ENCODE results near the gene KCNT2.

DNA sequence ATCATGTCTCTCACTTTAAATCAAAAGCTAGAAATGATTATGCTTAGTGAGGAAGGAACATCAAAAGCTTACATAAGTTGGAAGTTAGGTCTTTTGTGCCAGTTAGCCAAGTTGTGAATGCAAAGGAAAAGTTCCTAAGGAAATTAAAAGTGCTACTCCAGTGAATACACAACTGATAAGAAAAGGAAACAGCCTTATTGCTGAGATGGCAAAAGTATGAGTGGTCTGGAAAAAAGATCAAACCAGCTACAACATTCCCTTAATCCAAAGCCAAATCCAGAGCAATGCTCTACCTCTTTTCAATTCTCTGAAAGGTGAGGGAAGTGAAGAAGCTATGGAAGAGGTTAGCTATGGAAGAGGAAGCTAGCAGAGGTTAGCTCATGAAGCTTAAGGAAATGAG, 378.7 kb downstream of the KCNT2 start:
- no peak for TF ChIP-seq CTCF (IDR thresholded peaks at IDR 0.05; ENCODE audit: low read depth, low read length)
- TF ChIP-seq EZH2phosphoT487 (IDR thresholded peaks at IDR 0.05; ENCODE audit: low read depth), result no peak

All from OCI-LY3 (cell line).